HT-29 (cell line): Measurements from ENCODE around the gene CACNG1. TPM values are rescaled to one million over a fixed set of nuclear protein-coding genes. Genes with fewer than 3 reads are reported as not detected.

Experiments used
- DNase-seq: peaks from one replicate; pipeline ENCODE4 v3.0.0-alpha.2; 2015; ENCODE audit warnings: low spot score
- total RNA-seq: library from RNA; depleted of rRNA; stranded (reverse); fragments of >200 nt; shearing (Covaris generic); gene quantifications from 2 replicates; pipeline ENCODE4 v1.2.3, GENCODE V29; 2014; rRNA removed

Gene CACNG1, protein sequence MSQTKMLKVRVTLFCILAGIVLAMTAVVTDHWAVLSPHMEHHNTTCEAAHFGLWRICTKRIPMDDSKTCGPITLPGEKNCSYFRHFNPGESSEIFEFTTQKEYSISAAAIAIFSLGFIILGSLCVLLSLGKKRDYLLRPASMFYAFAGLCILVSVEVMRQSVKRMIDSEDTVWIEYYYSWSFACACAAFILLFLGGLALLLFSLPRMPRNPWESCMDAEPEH
- not detected in 2 replicates for total RNA-seq

DNA sequence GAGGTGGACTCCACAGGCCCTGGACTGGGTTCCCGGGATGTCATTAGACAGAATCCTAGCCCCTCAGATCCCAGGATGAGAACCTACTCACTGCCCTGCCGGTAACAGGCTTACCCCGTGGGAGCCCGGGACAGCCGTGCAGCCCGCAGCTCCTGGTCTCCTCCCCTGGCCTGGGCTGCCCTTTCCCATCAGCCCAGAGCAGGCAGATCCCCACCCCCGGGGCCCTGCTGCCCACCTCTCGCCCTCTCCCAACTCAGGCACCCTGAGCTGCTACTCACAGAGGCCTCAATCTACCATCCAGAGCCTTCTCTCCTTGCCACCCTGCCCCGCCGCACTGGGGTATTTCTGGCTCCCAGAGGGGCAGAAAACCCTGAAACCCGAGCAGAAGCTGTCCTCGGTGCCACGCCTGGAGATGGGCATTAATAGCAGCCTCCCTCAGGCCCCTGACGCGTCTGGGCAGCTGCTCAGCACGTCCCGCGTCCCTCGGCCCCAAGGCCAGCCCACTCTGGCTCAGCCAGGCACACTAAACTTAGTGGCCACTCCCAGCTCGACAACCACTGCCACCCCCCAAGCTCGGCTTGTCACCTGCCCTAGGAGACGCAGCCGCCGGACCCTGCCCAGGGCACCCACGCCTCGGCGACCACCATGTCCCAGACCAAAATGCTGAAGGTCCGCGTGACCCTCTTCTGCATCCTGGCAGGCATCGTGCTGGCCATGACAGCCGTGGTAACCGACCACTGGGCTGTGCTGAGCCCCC, at the start of gene CACNG1:
CACNG1 (plus strand) TSS at position 539 of the 757 bp plus-strand sequence; CDS start at position 646, 107 bp downstream.
- DNase-seq: no peak

DNA sequence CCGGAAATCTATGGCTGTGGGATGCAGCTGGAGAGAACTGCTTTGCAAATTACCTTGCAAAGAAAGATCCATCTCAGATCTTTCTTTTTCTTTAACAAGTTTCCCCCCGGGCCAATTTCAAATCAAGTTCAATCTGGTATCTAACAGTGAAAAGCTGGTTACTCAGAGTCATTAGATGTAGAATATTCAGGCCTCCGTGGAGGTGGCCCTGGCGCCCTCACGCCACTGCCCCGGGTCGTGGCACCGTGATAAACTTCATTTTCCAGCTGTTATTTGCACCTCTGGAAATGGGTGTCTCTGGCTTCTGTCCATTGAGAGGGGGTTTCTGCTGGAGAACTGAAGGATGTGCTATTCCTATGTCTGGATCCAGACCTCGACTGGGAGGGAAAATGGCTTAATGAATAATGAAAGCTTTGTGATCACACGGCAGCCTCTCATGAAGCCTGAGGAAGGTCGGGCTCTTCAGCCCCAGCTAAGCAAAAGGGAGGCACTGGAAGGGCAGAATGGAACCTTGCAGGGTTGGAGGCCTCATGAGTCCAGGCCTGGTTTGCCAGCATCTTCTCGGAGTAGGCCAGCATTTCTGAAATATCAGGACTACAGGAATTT, 49.3 kb upstream of the CACNG1 start:
- no peak for DNase-seq

DNA sequence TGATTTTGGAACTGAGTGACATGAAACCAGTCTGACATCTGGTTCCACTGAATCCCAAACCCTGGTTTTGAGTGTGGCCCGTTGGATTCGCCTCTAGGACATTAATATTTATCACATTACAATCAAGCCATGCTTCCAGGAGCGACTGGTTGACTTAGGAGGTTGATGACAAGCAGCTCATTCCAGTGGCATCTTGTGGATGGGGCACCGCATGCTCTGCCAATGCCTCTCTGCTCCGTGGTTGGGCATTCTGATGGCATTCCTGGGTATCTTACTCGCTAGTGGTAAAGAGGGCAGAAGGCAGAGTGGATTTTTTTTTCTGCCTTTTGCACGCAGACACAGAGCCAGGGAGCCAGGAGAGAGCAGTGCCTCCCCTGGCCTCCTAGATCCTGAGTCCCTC, 48.4 kb upstream of the CACNG1 start:
- no peak for DNase-seq

DNA sequence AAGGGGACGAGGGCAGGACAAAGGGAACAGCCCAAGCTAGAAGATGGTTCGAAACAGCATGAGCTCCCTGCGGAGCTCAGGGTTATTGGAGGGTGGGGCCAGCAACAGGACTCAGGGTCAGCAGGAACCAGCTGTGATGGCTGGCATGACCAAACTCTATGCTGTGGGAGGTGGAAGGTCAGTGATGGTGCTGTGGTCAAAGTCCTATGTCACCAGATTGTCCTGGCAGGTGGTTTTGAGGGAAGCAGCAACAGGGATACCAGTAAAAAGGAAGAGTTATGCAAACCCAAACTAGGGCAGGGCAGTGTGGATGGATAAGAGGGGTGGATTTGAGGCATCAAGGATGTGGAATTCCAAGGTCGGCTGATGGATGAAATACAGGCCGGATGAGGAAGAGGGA, 47.4 kb upstream of the CACNG1 start:
- DNase-seq: no peak

DNA sequence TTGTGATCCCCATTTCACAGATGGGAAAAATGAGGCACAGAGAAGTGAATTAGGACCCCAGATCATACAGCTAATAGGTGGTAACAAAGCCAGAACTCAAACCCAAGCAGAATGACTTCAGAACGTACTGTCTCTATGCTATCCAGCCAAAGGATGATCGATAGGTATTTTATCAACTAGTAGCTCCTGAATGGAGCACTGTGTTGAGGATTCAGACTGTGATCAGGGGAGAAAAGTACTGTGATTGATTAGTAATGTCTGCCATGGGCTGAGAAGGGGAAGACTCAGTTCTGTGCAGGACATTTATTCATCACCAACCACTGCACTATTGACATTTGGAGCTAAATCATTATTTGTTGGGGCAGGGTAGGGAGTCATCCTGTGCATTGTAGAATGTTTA, 41.1 kb upstream of the CACNG1 start:
- DNase-seq: no peak

DNA sequence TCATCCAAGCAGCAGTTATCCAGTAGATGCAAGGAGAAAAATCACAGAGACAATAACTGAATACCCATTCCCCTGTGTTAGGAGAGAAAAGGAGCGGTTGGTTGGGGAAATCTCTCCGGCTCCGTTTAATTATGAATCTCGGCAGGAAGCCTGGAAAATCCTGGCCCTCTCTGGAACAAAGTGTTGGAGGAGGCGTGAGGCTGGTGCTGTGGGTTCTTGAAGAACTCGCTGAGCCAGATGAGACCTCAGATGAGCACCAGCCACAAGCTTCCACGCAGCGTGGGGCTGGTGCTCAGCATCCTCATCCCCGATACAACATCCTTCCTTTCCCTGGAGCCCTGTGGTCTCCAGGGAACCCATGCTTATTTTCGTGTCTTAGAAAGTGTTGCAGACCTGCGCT, 40.2 kb upstream of the CACNG1 start:
- no peak for DNase-seq

DNA sequence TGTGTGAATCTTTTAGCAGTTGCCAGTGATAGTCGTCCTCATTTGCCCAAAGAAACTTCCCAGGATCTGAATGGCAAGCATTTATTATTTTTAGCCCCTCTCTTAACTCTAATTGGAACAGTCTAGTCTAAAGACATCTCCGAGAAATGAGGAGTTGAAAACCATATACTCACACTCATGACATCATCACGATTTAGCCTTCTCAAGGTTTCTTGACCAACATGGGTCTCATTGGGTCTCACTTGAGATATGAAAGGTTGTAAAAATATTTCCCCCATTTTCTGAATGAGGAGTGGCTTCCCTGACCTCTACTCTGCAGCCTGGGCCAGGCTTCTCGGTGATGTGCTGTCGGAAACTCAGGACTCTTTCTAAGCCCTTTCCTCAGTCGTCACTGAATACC, 37.1 kb upstream of the CACNG1 start:
- no peak for DNase-seq

DNA sequence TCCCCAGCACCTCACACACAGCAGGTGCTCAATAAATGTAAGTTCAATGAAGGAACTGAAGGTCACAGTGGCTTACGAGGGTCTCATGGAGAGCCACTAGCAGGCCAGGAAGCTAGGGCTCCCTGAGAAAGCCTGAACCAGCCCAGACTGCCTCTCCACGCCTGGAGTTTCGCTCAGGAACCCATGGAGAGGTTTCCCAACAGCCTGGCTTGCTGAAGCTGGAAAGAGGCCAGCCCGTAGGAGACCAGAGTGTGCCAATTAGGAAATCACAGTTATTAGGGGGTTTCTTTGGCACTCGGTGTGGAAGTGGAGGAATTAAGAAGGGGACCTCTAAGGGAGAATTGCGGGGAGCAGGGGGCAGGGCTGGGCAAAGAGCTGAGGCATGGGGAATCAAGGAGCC, 36.3 kb upstream of the CACNG1 start:
- no peak for DNase-seq

DNA sequence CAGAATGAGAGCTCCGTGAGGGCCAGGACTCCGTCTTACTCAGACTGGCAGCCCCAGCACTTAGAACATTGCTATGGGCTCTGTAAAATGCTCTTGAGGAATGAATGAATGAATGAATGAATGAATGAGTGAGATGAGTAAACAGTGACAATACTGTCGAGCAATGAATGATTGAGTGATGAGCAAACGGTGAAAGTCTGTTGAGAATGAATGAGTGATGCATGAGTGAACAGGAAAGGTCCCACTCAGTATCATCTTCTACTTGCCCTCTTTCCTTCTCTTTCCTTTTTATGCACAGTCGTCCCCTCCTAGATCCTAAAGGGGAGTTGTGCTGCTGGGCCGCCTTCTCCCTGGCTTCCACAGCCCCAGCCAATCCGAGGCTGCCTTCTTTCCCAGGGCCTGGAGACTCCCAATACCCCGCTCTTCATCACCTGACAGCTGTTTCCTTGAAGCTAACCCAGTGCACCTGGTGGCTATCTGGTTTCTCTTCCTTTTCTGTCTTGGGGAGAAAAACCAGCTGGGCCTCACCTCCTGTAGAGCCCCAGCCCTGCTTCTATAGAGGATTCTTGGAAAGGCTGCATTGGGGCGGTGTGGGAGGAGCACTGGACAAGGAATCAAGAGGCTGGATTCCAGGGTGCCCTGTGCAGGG, 32.7 kb upstream of the CACNG1 start:
- DNase-seq: no peak

DNA sequence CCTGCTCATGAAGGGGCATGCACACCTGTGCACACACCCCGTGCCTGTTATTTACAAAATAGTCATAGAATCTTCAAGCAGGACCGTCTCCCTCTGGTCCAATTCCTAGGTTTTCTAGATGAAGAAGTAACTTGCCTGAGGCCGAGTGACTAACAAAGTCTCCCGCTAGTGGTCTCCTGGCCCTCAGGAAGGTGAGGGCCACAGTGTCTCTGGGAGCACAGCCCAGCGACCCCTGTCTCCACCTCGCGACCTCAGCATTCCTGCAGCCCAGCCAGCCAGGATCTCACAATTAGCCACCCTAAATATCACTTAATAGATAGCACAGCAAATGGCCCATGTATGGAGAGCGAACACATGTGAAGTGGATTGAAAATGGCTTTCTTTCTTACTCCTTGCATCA, 30.5 kb upstream of the CACNG1 start:
- no peak for DNase-seq

DNA sequence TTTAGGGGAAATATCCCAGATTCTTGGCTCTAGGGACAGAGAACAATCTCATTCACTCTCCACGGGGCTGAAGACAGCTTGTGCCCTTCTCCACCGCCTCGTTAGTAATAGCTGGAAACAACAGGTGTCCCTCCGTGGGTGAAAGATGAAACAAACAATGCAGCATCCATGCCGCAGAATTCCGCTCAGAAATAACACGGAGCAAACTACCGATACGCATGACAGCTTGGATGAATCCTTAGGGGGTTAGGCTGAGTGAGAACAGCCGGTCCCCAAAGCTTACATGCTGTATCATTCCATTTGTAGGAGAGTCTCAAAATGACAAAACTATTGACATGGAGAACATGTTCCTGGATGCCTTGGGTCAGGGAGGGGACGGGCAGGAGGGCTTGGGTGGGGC, 29.4 kb upstream of the CACNG1 start:
- DNase-seq: no peak

DNA sequence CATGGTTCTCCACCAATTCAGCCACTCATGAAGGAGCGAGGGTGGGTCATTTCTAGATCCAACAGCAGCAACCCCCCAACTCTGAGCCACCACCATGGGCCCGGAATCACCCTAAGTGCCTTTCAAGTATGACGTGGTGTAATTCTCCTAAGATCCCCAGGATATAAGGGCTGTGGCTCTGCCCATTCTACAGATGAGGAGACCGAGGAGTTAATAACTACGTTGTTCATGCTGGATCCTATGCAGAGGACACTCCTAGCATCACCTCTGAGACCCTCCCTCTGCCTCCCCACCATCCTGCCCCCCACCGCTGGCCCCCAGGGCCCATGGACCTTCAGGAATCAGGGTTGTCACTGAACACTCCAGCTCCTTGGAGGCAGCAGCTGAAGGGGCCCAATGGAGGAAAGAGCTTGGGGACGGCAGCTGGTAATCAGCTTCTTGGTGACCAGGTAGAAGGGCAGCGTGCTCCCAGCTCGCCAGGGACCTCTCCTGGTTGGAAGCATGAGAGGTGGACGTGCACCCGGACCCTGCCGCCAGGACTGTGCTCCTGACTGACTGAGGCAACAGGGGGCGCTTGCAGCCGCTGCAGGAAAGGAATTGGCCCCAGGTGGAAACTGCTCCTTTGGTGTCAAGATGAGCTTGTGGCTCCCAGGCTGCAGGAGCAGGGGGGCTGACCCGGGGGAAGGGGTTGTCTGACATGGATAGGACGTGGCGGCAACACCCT, 28.2 kb upstream of the CACNG1 start:
- no peak for DNase-seq

DNA sequence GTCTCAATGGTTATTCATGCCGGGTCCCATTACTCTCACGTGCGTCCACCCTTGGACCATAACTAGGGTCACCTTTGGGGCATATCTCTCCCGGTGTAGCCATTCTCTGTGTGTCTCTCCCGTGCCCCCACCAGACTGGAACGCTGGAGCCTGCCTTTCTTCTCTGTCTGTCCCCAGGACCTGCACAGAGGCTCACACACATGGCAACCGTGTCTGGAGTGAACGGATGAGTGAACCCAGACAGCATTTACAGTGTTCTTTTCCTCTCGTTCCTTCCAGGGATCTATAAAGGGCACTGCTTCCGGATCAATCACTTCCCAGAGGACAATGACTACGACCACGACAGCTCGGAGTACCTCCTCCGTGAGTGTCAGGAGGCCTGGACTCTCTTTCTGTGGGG, 26.4 kb upstream of the CACNG1 start:
- DNase-seq: no peak

DNA sequence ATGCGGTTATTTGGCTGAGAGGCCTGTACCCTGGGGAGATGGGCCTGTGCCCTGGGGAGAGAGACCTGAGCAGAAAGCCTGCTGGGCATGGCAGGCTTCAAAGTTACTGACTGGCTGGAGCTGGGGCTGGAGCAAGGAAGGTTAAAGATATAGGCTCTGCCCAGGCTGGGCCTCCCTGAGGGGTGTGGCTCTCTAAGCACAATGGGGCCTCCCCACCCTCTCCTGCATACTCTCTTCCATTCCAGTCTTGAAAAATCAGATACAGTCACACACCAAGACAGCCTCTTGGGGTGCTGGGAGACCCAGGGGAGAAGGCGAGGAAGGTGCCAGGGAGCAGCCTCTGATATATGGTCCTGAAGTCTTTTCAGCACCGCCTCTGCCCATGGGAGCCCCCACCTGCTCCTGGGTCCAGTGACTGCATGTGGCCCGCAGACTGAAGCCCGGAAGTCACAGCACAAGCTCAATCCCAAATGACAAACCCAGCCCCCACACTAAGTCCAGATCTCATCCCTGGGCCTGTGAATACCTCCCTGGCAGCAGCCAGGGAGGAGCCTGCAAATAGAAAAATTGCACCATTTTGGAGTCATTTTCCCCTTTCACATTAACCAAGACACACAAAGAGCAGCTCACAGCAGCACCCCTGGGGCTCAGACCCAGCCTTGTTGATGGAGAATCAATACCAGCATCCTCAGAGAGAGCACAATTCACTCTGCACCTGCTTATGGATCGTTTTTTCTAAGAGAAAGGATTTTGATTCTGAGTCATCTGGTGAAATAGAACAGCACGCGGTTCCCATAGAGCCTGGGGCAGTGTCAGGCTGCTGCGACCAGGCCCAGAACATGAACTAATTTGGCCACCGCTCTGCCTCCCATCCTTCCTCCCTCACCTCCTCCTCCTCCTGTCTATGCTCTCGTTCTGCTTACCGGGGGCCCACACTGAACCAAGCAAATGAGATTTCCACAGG, 25.6 kb upstream of the CACNG1 start:
- no peak for DNase-seq

DNA sequence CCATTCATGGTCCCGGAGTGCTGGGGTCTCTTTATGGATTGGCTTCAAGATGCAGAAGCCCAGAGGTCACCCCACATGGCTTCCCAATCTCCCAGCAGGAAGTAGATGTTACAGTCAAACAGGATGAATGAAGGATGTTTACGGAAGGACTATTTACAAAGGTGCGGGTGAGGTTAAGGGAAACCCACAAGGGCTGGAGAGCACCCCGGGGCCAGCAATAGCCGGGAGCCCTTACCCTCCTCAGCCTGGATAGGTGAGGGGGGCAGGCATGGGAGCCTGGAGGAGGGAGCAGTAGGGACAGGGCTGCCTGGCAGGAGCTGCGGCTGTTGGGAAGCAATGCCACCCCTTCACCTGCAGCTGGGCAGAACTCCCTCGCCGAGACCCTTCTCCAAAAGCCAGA, 24.5 kb upstream of the CACNG1 start:
- no peak for DNase-seq

DNA sequence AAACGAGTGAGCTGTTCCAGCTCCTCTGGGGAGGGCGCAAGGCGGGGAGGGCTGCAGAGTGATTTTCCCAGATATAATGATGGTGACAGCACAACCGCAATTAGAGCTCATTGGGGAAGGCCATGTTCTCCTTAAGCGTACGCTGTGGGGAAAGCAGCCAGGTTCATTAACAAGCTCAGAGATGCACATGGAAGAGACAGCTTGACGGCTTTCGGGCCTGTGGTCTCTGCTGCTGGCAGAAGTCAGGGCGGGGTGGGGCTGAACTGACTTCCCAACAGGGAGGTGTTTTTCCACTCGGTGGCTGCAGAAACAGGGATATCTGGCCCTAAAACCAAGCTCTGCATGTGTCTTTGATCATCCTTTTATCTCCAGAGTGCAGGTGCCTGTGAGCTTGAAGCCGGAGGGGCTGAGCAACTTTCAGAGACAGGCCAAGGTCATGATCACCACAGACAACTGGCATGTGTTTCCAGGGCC, 24.0 kb upstream of the CACNG1 start:
- DNase-seq: no peak

DNA sequence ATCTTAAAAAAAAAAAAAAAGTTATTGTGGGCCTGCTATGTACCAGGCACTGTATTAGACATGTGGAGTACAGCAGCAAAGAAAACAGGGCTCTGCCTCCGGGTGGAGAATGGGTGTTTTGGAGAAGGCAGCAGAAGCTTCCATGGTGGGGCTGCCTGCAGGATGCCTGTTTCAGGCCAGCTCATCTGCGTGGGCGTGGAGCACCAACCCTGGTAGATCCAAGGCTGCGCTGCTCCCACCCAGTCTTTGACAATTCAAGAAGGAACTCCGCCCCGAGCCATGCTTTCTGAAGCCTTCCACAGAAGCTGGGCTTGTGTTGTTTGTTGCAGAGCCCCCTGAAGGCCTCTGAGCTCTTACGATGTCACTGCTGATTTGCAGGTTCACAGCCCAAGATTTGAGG, 23.2 kb upstream of the CACNG1 start:
- DNase-seq: no peak

DNA sequence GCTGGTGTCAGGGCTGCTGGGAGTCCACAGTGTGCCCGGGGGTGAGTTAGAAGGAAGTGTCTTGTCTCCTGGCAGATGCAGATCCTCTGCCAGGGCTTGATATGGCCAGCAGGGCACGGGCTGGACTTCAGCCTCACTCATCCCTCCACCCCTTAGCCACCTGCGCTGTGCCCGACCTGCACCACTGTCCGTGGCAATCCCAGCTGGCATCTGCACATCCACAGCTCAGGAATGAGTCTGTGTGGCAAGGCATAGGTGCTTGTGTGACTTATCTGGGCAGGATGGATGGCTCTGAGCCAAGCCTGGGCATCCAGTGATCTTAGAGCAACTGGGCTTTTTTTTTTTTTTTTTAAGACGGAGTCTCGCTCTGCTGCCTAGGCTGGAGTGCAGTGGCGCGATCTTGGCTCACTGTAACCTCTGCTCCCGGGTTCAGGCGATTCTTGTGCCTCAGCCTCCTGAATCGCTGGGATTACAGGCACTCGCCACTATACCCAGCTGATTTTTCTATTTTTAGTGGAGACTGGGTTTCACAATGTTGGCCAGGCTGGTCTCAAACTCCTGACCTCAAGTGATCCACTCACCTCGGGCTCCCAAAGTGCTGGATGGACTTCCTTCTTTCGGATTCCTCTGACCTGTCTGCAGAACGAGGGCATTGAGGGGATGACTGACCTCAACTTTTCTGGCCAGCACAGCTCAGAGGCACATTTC, 22.5 kb upstream of the CACNG1 start:
- DNase-seq: no peak

DNA sequence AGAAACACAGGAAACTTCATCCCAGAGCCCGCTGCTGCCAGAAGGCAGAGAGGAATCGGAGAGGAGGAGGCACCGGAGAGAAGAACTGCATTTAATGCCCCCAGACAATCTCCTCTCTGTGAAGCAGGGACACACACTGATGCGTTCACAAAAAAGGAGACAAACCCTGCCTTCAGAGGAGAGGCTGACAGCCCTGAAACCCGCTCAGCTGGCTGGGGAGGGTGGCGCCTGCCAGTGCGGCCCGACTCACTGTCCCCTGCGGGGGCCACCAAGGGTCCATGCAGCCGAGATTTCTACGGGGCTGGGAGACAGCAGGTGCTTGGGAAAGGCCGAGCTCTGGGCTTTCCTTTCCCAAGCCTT, 21.9 kb upstream of the CACNG1 start:
- no peak for DNase-seq

DNA sequence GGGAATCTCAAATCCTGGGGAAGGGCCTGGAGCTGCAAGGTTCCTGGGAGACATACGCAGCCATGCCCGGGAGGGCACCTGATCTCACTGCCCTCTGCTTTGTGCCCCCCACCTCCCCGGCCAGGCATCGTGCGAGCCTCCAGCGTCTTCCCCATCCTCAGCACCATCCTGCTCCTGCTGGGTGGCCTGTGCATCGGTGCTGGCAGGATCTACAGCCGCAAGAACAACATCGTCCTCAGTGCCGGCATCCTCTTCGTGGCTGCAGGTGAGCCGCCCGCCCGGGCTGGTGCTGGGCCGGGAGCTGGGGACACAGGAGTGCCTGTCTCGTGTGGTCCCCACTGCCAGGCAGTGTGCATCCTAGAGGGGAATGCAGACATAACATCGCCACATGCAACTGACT, 19.6 kb upstream of the CACNG1 start:
- DNase-seq: no peak
